ENCODE results near the gene ISYNA1. TPM values are rescaled to one million over a fixed set of nuclear protein-coding genes. Genes with fewer than 3 reads are reported as not detected.

ISYNA1 gene
- total and polyA plus RNA-seq, 2 of the 13 experiments (the other 11 are each of a cell fraction or from before 2014, with no cell fraction given) = 29.6 to 48.5 TPM

DNA sequence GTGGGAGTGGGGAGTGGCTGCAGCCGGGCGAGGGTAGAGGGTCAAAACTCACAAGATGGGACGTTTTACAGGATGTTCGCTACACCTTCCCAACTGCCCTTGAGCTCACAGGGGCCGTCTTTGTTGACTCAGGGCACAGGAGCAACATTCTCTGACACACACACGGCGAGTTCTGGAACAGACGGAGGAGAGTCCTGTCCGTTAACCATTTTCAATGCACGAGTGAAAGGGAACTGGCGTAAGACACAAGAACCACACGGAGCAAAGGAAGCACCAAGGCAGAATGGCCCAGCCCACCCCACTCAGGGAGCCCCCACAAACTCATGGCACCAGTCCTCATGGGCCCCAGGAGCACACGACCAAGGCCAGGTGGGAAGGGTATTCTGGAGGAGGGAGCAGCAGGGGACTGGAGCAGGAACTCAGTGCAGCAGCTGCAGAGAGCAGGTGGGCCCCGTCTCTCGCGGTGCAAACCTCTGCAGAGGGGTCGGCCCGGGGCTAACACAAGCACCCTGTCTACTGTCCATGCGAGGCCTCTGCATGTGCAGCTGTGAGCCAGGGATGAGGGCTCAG, 37.9 kb upstream of the ISYNA1 start (continued):
- TF ChIP-seq, protein P1, sequence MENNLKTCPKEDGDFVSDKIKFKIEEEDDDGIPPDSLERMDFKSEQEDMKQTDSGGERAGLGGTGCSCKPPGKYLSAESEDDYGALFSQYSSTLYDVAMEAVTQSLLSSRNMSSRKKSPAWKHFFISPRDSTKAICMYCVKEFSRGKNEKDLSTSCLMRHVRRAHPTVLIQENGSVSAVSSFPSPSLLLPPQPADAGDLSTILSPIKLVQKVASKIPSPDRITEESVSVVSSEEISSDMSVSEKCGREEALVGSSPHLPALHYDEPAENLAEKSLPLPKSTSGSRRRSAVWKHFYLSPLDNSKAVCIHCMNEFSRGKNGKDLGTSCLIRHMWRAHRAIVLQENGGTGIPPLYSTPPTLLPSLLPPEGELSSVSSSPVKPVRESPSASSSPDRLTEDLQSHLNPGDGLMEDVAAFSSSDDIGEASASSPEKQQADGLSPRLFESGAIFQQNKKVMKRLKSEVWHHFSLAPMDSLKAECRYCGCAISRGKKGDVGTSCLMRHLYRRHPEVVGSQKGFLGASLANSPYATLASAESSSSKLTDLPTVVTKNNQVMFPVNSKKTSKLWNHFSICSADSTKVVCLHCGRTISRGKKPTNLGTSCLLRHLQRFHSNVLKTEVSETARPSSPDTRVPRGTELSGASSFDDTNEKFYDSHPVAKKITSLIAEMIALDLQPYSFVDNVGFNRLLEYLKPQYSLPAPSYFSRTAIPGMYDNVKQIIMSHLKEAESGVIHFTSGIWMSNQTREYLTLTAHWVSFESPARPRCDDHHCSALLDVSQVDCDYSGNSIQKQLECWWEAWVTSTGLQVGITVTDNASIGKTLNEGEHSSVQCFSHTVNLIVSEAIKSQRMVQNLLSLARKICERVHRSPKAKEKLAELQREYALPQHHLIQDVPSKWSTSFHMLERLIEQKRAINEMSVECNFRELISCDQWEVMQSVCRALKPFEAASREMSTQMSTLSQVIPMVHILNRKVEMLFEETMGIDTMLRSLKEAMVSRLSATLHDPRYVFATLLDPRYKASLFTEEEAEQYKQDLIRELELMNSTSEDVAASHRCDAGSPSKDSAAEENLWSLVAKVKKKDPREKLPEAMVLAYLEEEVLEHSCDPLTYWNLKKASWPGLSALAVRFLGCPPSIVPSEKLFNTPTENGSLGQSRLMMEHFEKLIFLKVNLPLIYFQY (CRISPR knock-in tag; IDR thresholded peaks at IDR 0.05; ENCODE audit: borderline replicate concordance) = 0 out of 2 replicates have a peak, but pooled peaks have one; percentile 12
- TF ChIP-seq GTF2F1 (IDR thresholded peaks at IDR 0.05; ENCODE audit: low read length) = no peak
- TF ChIP-seq SOX6 (IDR thresholded peaks at IDR 0.05) = no peak
- TF ChIP-seq SOX6 (CRISPR knock-in tag; IDR thresholded peaks at IDR 0.05) = peak; percentile 67
- no peak for TF ChIP-seq ZNF615 (CRISPR knock-in tag; IDR thresholded peaks at IDR 0.05; ENCODE audit: borderline replicate concordance)
- TF ChIP-seq CENPT (CRISPR knock-in tag; IDR thresholded peaks at IDR 0.05; ENCODE audit: low read depth) = no peak
- TF ChIP-seq E2F1 (CRISPR knock-in tag; IDR thresholded peaks at IDR 0.05) = no peak
- TF ChIP-seq TCF7 (IDR thresholded peaks at IDR 0.05; ENCODE audit: low read depth) = no peak
- TF ChIP-seq RBM39 (IDR thresholded peaks at IDR 0.05; ENCODE audit: low read depth, low read length, poor library complexity, severe bottlenecking) = no peak
- TF ChIP-seq, protein P2, sequence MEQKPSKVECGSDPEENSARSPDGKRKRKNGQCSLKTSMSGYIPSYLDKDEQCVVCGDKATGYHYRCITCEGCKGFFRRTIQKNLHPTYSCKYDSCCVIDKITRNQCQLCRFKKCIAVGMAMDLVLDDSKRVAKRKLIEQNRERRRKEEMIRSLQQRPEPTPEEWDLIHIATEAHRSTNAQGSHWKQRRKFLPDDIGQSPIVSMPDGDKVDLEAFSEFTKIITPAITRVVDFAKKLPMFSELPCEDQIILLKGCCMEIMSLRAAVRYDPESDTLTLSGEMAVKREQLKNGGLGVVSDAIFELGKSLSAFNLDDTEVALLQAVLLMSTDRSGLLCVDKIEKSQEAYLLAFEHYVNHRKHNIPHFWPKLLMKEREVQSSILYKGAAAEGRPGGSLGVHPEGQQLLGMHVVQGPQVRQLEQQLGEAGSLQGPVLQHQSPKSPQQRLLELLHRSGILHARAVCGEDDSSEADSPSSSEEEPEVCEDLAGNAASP (CRISPR knock-in tag; IDR thresholded peaks at IDR 0.05; ENCODE audit: borderline replicate concordance) = peak; percentile 56
- peak; percentile 66; the same call in 1 of the 2 replicates for TF ChIP-seq ZBTB7B (CRISPR knock-in tag; IDR thresholded peaks at IDR 0.05)
- peak; percentile 26; the same call in 1 of the 2 replicates for TF ChIP-seq MIER2 (CRISPR knock-in tag; IDR thresholded peaks at IDR 0.05)
- no peak for TF ChIP-seq ZNF446 (CRISPR knock-in tag; IDR thresholded peaks at IDR 0.05)
- TF ChIP-seq GABPA (IDR thresholded peaks at IDR 0.05; ENCODE audit: low read depth, low read length) = 0 out of 2 replicates have a peak, but pooled peaks have one; percentile 7
- 0 out of 2 replicates have a peak, but pooled peaks have one; percentile 34 for TF ChIP-seq GABPA (CRISPR knock-in tag; IDR thresholded peaks at IDR 0.05; ENCODE audit: low read depth)
- TF ChIP-seq ZNF281 (CRISPR knock-in tag; IDR thresholded peaks at IDR 0.05; ENCODE audit: borderline replicate concordance) = peak; percentile 12; the same call in 1 of the 2 replicates
- no peak for TF ChIP-seq SYNCRIP (IDR thresholded peaks at IDR 0.05; ENCODE audit: insufficient read depth, low read depth, low read length)
- TF ChIP-seq ZNF770 (CRISPR knock-in tag; IDR thresholded peaks at IDR 0.05) = no peak
